HG02943 (cell line): ENCODE results near the gene FAM168B.

Experiments
- ATAC-seq: cut with Tn5 transposase; IDR thresholded peaks from one replicate; pipeline ENCODE4 v1.9.1; 2021; ENCODE audit warnings: mild to moderate bottlenecking, low read depth, moderate library complexity; ENCODE audit not compliant: unreplicated experiment

The FAM168B gene

DNA sequence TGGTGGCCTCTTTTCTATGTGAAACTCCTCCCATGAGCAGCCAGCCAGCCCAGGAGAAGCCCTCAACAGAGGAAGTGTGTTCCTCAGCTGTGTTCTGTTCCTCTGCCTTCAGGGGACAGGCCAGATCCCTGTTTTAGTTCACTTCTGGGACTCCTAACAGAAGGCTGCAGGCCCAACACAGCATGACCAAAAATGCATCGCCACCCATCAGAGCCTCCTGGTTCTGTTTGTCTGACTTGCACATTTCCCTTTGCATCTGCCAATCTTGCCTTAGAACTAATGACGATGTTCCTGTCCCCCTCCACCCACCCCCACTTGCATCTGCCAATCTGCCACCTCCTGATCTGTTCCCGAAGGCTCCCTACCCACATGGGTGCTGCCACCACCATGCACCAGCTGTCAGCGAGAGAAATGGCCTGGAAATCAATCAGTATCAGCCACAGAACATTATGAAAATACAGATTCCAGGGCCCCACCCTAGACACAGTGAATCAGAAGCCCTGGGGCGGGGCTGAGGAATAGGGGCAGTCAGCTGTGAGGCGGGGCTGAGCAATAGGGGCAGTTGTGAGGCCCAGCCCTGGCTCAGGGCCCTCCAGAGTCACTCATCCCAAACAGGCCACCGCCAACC is 51.0 kb downstream of the FAM168B start:
- ATAC-seq = no peak

GRCh38 chr2:131041402-131042147 is 51.7 kb downstream of the FAM168B start:
- no peak for ATAC-seq

GRCh38 chr2:131040661-131041401 is 52.4 kb downstream of the FAM168B start:
- ATAC-seq = no peak

DNA sequence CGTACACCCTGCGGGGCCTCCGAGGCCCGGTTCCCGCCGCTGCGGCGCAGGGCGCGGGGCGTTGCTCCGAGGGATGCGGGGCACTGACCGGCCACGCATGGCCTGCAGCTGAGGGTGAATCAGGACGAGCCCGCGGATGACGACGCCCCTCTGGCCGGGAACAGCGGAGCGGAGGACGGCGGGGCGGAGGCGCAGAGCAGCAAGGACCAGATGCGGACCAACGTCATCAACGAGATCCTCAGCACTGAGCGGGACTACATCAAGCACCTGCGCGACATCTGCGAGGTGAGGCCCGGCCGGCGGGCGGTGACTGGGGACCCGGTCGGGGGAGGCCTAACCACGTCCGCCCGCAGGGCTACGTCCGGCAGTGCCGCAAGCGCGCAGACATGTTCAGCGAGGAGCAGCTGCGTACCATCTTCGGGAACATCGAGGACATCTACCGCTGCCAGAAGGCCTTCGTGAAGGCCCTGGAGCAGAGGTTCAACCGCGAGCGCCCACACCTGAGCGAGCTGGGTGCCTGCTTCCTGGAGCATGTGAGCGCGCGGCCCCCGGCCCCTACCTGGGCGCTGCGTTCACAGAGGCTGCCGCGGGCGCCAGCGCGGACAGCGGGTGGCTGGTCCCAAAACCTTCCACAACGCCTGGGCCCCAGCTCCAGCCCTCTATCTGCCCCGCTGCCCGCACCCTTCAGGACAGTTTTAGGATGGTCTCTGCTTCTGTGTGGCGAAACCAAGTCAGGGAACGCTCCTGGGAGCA is 53.2 kb downstream of the FAM168B start:
- no peak for ATAC-seq

- ATAC-seq = no peak
Observed at GRCh38 chr2:131039535-131039907, 53.7 kb downstream of the FAM168B start.

DNA sequence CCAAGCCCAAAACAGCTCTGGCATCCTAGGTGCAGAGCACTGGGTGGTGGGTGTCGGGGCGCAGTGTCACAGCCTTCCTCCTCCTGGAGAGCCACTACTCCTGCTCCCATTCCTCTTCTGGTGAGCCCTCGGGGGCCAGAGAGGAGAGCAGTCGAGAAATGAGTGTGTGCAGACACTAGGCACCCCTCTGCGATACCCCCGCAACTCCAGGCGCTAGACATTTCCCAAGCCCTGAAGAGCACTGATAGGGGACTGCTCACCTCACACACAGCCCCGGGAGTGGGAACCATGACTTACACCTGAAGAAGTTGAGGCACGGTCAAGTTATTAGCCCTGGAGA is 54.2 kb downstream of the FAM168B start:
- no peak for ATAC-seq

- no peak for ATAC-seq
Observed at GRCh38 chr2:131038258-131039100, 54.8 kb downstream of the FAM168B start.

DNA sequence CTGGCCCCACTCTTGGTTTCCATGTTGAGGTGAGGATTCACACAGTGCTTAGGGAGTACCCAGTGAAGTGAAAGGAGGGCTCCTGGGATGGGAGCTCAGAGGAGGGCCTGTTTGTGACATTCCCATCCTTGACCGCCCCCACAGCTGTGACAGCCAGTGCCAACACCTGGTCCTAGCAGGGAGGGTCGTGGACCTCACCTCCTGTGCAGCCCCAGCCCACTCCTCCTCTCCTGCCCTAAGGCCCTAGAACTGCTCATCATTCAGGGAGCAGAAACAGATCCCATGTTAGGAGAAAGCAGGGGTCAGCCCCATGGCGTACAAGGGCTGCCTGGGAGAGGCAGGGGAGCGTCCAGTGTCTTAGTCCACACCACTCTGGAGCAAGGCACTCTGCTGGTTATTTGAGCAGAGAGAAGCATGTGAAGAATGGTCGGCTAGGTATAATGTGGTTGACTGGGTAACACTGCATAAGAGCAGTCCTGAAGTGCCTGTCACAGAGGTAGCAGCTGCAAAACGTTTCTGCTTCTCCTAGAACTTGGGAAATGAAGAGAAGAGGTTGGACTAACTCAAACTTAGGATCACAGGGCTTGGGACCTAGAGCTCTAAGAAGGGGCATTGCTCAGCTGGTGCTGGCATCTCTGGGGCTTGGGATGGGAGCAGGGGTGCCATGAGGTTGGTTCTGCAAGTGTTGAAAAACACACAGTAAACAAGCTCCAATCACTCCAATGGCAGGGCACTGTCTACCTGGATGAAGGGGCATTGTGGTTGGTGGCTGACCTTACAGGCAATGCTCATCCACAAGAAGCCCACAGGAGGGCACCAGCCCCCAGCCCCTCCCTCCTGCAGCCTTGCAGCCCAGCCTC is 55.6 kb downstream of the FAM168B start:
- no peak for ATAC-seq

DNA sequence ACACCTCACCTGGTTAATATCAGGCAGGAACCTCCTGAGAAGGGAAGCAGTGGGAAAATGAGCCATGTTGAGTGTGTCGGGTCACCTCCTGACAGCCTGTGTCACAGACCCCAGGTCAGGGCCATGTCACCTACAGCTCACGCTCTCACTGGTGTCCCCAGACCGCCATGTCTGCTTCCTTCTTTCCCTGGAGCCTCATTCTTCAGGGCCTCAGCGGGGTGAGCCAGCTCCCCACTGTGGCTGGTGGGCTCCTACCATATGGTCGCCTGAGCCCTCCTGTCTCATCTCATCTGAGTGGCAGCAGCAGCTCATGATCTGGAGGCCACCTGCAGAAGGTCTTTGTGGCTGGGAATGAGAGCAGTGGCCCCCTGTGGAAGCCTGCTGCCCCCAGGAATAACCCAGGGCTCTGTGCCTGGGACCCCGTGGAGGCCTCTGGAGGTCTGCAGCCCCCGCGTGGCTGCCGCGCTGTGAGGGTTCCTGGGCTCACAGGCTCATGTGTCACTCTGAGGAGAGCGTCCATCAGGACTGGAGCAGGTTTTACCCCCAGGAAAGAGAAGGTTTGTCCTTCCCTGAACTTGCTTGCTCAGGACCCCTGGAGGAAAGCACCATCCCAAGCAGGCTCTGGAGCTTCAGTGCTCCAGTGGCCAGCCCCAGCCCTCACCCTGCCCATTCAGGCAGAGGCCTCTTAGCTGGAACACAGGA is 56.4 kb downstream of the FAM168B start:
- no peak for ATAC-seq

GRCh38 chr2:131036269-131036668 is 57.0 kb downstream of the FAM168B start:
- ATAC-seq = no peak

DNA sequence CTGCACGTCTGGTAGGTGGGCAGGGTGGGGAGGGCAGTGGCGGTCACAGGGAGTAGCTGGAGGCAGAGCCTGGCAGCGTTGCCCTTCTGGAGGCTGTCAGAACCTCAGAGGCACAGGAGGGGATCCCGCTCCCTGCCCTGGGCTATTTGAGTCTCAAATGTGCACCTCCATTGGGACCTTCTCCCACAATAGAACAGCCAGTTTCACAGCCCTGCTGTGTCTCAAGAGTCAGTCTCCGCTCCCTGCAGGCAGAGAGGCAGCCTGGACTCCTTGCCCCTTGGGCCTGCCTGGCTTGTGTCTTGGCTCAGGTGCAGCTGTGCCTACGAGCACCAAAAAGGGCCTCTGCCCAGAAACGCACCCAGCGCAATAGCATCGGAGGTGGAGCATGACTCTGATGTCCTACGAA is 57.4 kb downstream of the FAM168B start:
- no peak for ATAC-seq

DNA sequence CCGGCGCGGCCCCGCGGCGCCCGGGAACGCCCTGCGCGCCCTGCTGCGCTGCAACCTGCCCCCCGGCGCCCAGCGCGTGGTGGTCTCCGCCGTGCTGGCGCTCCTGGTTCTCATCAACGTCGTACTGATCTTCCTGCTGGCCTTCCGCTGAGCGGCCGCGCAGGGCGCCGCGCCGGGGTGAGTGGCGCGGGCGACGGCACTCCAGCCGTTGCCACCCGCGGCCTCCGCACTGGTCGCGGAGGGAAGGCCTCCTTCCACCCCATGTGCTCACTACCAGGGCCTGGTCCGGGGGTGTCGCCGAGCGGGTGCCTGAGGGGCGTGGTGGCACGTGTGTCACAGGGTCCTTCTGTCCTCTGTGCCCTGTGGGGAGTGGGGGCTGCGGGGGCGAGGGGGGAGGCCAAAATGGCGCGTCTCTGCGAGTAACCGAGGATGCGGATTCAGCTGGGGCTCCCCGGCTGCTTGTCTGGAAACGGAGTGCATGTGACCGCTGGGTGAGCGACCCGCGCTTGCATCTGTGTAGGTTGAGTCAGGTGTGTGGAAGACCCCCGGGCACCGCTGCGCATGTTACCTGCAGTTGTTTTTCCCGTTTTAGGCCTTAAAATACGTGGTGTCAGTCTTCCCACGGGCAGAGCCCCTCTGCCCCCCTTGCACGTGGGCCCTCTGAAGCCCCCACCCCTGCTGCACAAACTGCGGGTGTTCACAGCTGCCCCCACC is 58.0 kb downstream of the FAM168B start:
- no peak for ATAC-seq

GRCh38 chr2:131034122-131035051 is 58.9 kb downstream of the FAM168B start:
- ATAC-seq = no peak

- ATAC-seq = no peak
Observed at GRCh38 chr2:131033786-131034121, 59.5 kb downstream of the FAM168B start.

- no peak for ATAC-seq
Observed at GRCh38 chr2:131032393-131032836, 60.8 kb downstream of the FAM168B start.

- ATAC-seq = no peak
Observed at GRCh38 chr2:131031875-131032274, 61.4 kb downstream of the FAM168B start.

- no peak for ATAC-seq
Observed at GRCh38 chr2:131031431-131031841, 61.8 kb downstream of the FAM168B start.
